ENCODE data around the gene CYP11A1. TPM values are rescaled to one million over a fixed set of nuclear protein-coding genes. Genes with fewer than 3 reads are reported as not detected.

The CYP11A1 gene
- total RNA-seq, 1 experiment from 2014 or later: 1.7 TPM

GRCh38 chr15:74402873-74403587 lies 35.6 kb upstream of the CYP11A1 start:
- no peak for DNase-seq
- Histone ChIP-seq H4K5ac (ENCODE audit: insufficient read length, low read depth, low read length) (no peak overlapping the region), H2AFZ (ENCODE audit: low read length) (no peak overlapping the region), H3K23me2 (ENCODE audit: insufficient read length, low read depth, low read length, poor library complexity, severe bottlenecking) (no peaks in the 10 kb centered on the region), H2BK120ac (ENCODE audit: low read depth, low read length, poor library complexity, severe bottlenecking) (no peak overlapping the region), H4K91ac (ENCODE audit: insufficient read length, low read depth, low read length) (no peak overlapping the region), H2BK5ac (ENCODE audit: insufficient read length, low read length) (no peak overlapping the region), H3K9me3 (ENCODE audit: control insufficient read depth, low read depth, low read length) (no peaks in the 10 kb centered on the region), H3K14ac (ENCODE audit: insufficient read depth, low read length) (no peak overlapping the region), H3K18ac (ENCODE audit: insufficient read length, low read depth, low read length) (no peak overlapping the region), H3K23ac (ENCODE audit: insufficient read length, low read depth, low read length) (no peak overlapping the region), H4K8ac (replicated peaks; ENCODE audit: insufficient read length, low read depth, low read length) (no peak overlapping the region), H3K4me2 (ENCODE audit: insufficient read depth, insufficient read length, low read length) (no peak overlapping the region), H2BK20ac (ENCODE audit: low read depth, low read length, poor library complexity, severe bottlenecking) (no peak overlapping the region), H3K79me1 (ENCODE audit: insufficient read depth, low read depth, low read length, poor library complexity, severe bottlenecking) (no peaks in the 10 kb centered on the region), H3K4me1 (ENCODE audit: insufficient read depth, low read length) (peaks cover 5% of the 10 kb centered on the region; the same call in 1 of the 2 replicates), H4K20me1 (ENCODE audit: control insufficient read depth, insufficient read depth, insufficient read length) (no peaks in the 10 kb centered on the region), H2AK5ac (ENCODE audit: insufficient read length, low read length) (no peak overlapping the region), H2BK12ac (ENCODE audit: insufficient read length, low read depth, low read length) (no peak overlapping the region), H3K4ac (ENCODE audit: low read depth, low read length) (no peak overlapping the region), H3T11ph (ENCODE audit: low read length) (no peak overlapping the region), H3K27ac (ENCODE audit: insufficient read length, low read depth, low read length) (no peak overlapping the region), H2BK15ac (ENCODE audit: low read depth, low read length) (no peak overlapping the region), H3K79me2 (ENCODE audit: insufficient read depth, low read length) (no peaks in the 10 kb centered on the region), H3K27me3 (ENCODE audit: insufficient read depth, low read length) (no peaks in the 10 kb centered on the region), H3K56ac (ENCODE audit: insufficient read length, low read depth, low read length) (no peak overlapping the region), H3K9ac (ENCODE audit: extremely low read depth, insufficient read length, low read length) (no peak overlapping the region)
- TF ChIP-seq, protein P1, sequence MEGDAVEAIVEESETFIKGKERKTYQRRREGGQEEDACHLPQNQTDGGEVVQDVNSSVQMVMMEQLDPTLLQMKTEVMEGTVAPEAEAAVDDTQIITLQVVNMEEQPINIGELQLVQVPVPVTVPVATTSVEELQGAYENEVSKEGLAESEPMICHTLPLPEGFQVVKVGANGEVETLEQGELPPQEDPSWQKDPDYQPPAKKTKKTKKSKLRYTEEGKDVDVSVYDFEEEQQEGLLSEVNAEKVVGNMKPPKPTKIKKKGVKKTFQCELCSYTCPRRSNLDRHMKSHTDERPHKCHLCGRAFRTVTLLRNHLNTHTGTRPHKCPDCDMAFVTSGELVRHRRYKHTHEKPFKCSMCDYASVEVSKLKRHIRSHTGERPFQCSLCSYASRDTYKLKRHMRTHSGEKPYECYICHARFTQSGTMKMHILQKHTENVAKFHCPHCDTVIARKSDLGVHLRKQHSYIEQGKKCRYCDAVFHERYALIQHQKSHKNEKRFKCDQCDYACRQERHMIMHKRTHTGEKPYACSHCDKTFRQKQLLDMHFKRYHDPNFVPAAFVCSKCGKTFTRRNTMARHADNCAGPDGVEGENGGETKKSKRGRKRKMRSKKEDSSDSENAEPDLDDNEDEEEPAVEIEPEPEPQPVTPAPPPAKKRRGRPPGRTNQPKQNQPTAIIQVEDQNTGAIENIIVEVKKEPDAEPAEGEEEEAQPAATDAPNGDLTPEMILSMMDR (conservative IDR thresholded peaks at IDR 0.05): no peak
- no CpG with 5 or more reads among the region's 13 CpGs for WGBS (ENCODE audit: extremely low coverage, insufficient read length, low lambda C conversion rate)
- Mint-ChIP-seq H3K27ac (peak overlapping the region in 1 of 3 experiments; percentile 25; a peak in 1 of 7 replicates), H3K9me3 (no peaks in the 10 kb centered on the region), H3K4me1 (peaks cover 19 to 38% of the 10 kb centered on the region in 2 experiments), H3K4me3 (no peak overlapping the region), H3K36me3 (ENCODE audit: insufficient read depth in 1 of 3, low read depth in 3 of 3) (no peaks in the 10 kb centered on the region), H3K27me3 (ENCODE audit: low read depth) (no peaks in the 10 kb centered on the region; the same call in 1 of the 2 replicates)
